Esophagus (tissue), 2 donors: ENCODE data around the gene PALLD. TPM values are rescaled to one million over a fixed set of nuclear protein-coding genes. Genes with fewer than 3 reads are reported as not detected.

Source experiments
- H3K27ac ChIP-seq, 2 donors: one replicate each; pipeline ENCODE4 v1.5.1; 2013; ENCODE audit warnings: low read depth in 2 of 2, mild to moderate bottlenecking in 2 of 2, inconsistent platforms in 1 of 2, low read length in 1 of 2, moderate library complexity in 1 of 2
- H3K27me3 ChIP-seq, 2 donors: one replicate each; pipeline ENCODE4 v1.6.1; 2013; ENCODE audit warnings: low read length in 2 of 2, control low read depth in 1 of 2, mild to moderate bottlenecking in 1 of 2; ENCODE audit not compliant: insufficient read depth in 2 of 2, control insufficient read depth in 1 of 2
- H3K36me3 ChIP-seq, 2 donors: one replicate each; pipeline ENCODE4 v1.6.1; 2013; ENCODE audit warnings: low read length in 1 of 2; ENCODE audit not compliant: control insufficient read depth in 2 of 2, insufficient read depth in 2 of 2
- H3K4me1 ChIP-seq, 2 donors: one replicate each; pipeline ENCODE4 v1.6.1; 2013; ENCODE audit warnings: low read length in 1 of 2; ENCODE audit not compliant: control insufficient read depth in 2 of 2, insufficient read depth in 2 of 2
- H3K4me3 ChIP-seq, 2 donors: one replicate each; pipeline ENCODE4 v1.5.1; 2013; ENCODE audit warnings: low read length in 2 of 2, mild to moderate bottlenecking in 2 of 2, low read depth in 1 of 2, moderate library complexity in 1 of 2
- H3K9me3 ChIP-seq, 2 donors: one replicate each; pipeline ENCODE4 v1.6.1; 2013; ENCODE audit warnings: mild to moderate bottlenecking in 2 of 2, low read depth in 1 of 2, low read length in 1 of 2, moderate library complexity in 1 of 2; ENCODE audit not compliant: control insufficient read depth in 2 of 2, insufficient read depth in 1 of 2
- WGBS, 2 donors: extraction: QIAGEN DNeasy Blood & Tissue Kit; methylation state at CpG; one replicate each; pipeline ENCODE4 v1.1.7; 2013; 5-methylcytosine and 5-hydroxymethylcytosine counted together
- polyA plus RNA-seq, 2 donors: library from polyadenylated mRNA; stranded (reverse); fragments of 200-250 nt; gene quantifications; one replicate each; pipeline ENCODE4 v1.2.3, GENCODE V29; 2013
- donor health status: healthy with polysubstance abuse.
- donor health status: Bipolar disorder and iron deficiency.

Gene PALLD
- polyA plus RNA-seq, 2 donors = 34.7 to 101 TPM

GRCh38 chr4:168865854-168866253 lies 369.0 kb downstream of the PALLD start:
- no peaks in the 10 kb centered on the region for H3K27me3 ChIP-seq
- peaks cover 0 to 2% of the 10 kb centered on the region in 2 donors for H3K36me3 ChIP-seq
- H3K4me3 ChIP-seq = no peak overlapping the region
- no peak overlapping the region for H3K27ac ChIP-seq
- peaks cover 0 to 2% of the 10 kb centered on the region in 2 donors for H3K4me1 ChIP-seq
- no peaks in the 10 kb centered on the region for H3K9me3 ChIP-seq
- 86 to 100% methylated on average over 3 of the region's 3 CpGs for WGBS, 2 donors

GRCh38 chr4:168866635-168867034 lies 369.8 kb downstream of the PALLD start:
- H3K27ac ChIP-seq = no peak overlapping the region
- WGBS, 2 donors = 91 to 95% methylated on average over 4 of the region's 4 CpGs
- peaks cover 0 to 2% of the 10 kb centered on the region in 2 donors for H3K4me1 ChIP-seq
- peaks cover 0 to 2% of the 10 kb centered on the region in 2 donors for H3K36me3 ChIP-seq
- no peak overlapping the region for H3K4me3 ChIP-seq
- no peaks in the 10 kb centered on the region for H3K27me3 ChIP-seq
- H3K9me3 ChIP-seq = no peaks in the 10 kb centered on the region

GRCh38 chr4:168867128-168867527 lies 370.3 kb downstream of the PALLD start:
- 89 to 91% methylated on average over 2 of the region's 2 CpGs for whole genome bisulfite sequencing, 2 donors
- no peak overlapping the region for H3K4me3 ChIP-seq

DNA sequence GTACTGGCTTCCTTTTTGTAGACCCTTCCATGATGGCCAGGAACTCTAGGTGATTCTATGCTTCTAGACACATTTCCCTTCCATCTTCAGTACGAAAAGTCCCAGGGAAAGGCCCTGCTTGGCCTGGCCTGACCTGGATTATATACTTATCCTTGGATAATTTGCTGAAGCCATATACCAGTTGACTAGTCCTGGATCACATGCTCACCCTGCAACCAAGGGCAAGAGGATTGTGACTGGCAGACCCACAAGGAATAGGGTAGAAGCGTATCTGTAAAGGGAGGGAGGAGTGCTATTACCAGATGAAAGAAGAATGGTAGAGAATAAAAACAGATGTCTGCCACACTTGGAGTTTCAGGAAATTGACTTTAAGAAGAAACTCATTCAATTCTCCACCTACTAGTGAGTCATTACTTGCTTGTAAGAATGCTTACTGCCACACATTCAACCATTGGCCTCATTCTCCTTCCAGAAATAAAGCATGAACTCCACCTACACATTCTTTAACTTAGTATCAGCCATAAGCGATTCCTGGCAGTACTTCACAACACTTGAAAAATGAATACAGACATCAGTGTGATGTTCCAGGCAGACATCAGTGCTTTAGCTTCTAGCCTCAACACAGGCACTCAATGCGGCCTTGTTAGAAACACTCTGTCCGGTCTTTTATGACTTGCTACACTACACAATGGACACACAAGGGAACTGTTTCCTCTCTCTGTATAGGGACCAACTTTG lies 371.4 kb downstream of the PALLD start:
- no peak overlapping the region for H3K4me3 ChIP-seq
- H3K36me3 ChIP-seq = peaks cover 0 to 2% of the 10 kb centered on the region in 2 donors
- peaks cover 0 to 2% of the 10 kb centered on the region in 2 donors for H3K4me1 ChIP-seq
- H3K27me3 ChIP-seq = no peaks in the 10 kb centered on the region
- H3K27ac ChIP-seq = peak overlapping the region; percentile 72 to 93
- H3K9me3 ChIP-seq = no peaks in the 10 kb centered on the region
- WGBS, 2 donors = 46 to 60% methylated on average over 5 of the region's 5 CpGs

More at GRCh38 chr4:168867128-168867527, 370.3 kb downstream of the PALLD start:
- Histone ChIP-seq H3K9me3 (no peaks in the 10 kb centered on the region), H3K27me3 (no peaks in the 10 kb centered on the region), H3K36me3 (peaks cover 0 to 2% of the 10 kb centered on the region in 2 donors), H3K27ac (no peak overlapping the region), H3K4me1 (peaks cover 0 to 2% of the 10 kb centered on the region in 2 donors)

DNA sequence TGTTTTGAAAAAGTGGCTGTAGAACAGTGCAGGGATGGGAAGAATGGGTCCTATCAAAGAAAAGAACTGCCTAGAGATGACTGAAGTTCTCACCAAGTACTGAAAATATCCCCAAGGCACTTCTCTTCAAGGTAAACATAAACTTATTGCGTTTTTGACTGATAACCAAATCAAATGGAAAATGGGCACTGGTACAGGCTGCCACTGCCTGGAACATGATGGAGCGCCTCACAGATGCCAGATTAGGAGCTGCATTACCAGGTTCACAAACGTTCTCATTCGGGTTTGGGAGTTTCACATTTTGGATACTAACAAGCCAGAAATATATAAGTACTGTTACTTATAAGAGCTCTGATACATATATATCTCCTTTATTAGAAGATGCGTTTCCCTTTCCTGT lies 371.9 kb downstream of the PALLD start:
- H3K4me1 ChIP-seq = peaks cover 0 to 2% of the 10 kb centered on the region in 2 donors
- peak overlapping the region; percentile 60 to 86 for H3K27ac ChIP-seq
- WGBS, 2 donors = 57 to 61% methylated on average over 5 of the region's 5 CpGs

GRCh38 chr4:168870004-168870403 lies 373.2 kb downstream of the PALLD start:
- Histone ChIP-seq H3K4me3 (no peak overlapping the region), H3K4me1 (peaks cover 0 to 2% of the 10 kb centered on the region in 2 donors), H3K36me3 (peaks cover 0 to 2% of the 10 kb centered on the region in 2 donors), H3K27ac (no peak overlapping the region), H3K9me3 (no peaks in the 10 kb centered on the region), H3K27me3 (no peaks in the 10 kb centered on the region)
- WGBS, 2 donors = 79 to 82% methylated on average over 1 of the region's 1 CpG

More for the DNA sequence above, 371.9 kb downstream of the PALLD start:
- Histone ChIP-seq H3K9me3 (no peaks in the 10 kb centered on the region), H3K36me3 (peaks cover 0 to 2% of the 10 kb centered on the region in 2 donors), H3K4me3 (no peak overlapping the region), H3K27me3 (no peaks in the 10 kb centered on the region)

- Histone ChIP-seq H3K4me1 (peaks cover 0 to 2% of the 10 kb centered on the region in 2 donors), H3K27ac (no peak overlapping the region)
These were observed 374.8 kb downstream of the PALLD start for GRCh38 chr4:168871632-168872031.

GRCh38 chr4:168874083-168874482 lies 377.2 kb downstream of the PALLD start:
- 80 to 81% methylated on average over 2 of the region's 2 CpGs for WGBS, 2 donors
- Histone ChIP-seq H3K9me3 (no peaks in the 10 kb centered on the region), H3K27me3 (no peaks in the 10 kb centered on the region), H3K27ac (no peak overlapping the region), H3K4me1 (no peaks in the 10 kb centered on the region), H3K36me3 (peaks cover 0 to 5% of the 10 kb centered on the region in 2 donors), H3K4me3 (no peak overlapping the region)

More at GRCh38 chr4:168871632-168872031, 374.8 kb downstream of the PALLD start:
- Histone ChIP-seq H3K9me3 (no peaks in the 10 kb centered on the region), H3K27me3 (no peaks in the 10 kb centered on the region), H3K36me3 (peaks cover 0 to 2% of the 10 kb centered on the region in 2 donors), H3K4me3 (no peak overlapping the region)
- WGBS, 2 donors = 77 to 81% methylated on average over 4 of the region's 4 CpGs

GRCh38 chr4:168876106-168876505 lies 379.3 kb downstream of the PALLD start:
- WGBS, 2 donors = 55 to 82% methylated on average over 1 of the region's 1 CpG
- no peaks in the 10 kb centered on the region for H3K27me3 ChIP-seq
- peaks cover 0 to 3% of the 10 kb centered on the region in 2 donors for H3K36me3 ChIP-seq
- no peaks in the 10 kb centered on the region for H3K4me1 ChIP-seq
- no peaks in the 10 kb centered on the region for H3K9me3 ChIP-seq
- H3K4me3 ChIP-seq = no peak overlapping the region
- peak overlapping the region in 1 of 2 donors; percentile 26 for H3K27ac ChIP-seq
